HG03460 (cell line): ENCODE data around the gene ZC3HAV1L.
A peak's percentile ranks its signal among the peaks of the same experiment; 100 is the strongest.
"Not testable (repeated sequence)": the region's sequence is repeated elsewhere in the genome, so short reads cannot be mapped to it uniquely, and the experiment has no call there.

Source experiments
- ATAC-seq: cut with Tn5 transposase; IDR thresholded peaks from one replicate; pipeline ENCODE4 v1.9.1; 2021; ENCODE audit not compliant: unreplicated experiment

The ZC3HAV1L gene

DNA sequence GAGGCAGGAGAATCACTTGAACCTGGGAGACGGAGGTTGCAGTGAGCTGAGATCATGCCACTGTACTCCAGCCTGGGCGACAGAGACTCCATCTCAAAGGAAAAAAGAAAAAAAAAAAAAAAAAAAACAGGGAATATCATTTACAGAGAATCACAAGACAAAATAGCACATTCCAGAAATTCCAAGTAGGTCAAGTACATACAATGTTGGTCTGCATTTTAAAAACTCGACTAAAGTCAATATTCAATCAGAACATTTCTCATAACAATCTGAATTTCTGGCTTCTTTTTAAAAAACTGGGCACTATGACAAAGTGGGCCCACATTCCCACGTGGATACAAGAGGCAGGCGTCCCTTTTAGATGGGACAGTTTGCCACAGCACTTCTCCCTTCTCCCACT lies 12.8 kb downstream of the ZC3HAV1L start:
- ATAC-seq = no peak

DNA sequence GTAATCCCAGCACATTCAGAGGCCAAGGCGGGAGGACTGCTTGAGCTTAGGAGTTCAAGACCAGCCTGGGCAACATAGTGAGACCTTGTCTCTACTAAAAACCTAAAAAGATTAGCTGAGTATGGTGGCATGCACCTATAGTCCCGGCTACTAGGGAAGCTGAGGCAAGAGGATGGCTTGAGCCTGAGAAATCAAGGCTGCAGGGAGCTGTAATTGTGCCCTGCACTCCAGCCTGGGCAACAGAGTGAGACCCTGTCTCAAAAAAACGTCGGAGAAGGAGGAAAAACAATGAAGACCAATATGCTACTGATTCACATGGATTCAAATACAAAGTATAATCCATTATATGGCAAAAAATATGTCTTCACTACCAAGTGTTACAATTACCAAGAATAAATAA lies 13.6 kb downstream of the ZC3HAV1L start:
- no peak for ATAC-seq

DNA sequence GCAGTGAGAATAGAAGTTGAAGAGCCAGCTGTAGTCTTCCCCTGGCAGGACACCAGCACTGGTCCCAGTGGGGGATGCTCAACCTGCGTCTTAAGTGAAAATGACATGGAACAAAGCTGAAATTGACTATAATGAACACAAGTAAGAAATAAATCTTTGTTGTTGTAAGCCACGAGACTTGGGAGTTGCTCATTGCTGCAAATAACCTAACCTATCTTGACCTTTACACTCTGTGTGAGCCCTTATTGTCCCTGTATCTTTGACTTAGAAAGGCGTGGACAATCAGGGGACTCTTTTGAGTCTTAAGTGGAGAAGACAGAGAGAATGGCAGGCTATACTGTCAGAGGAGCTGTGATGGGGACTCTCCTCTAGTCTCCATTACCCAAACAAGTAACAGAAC lies 16.9 kb downstream of the ZC3HAV1L start:
- no peak for ATAC-seq

DNA sequence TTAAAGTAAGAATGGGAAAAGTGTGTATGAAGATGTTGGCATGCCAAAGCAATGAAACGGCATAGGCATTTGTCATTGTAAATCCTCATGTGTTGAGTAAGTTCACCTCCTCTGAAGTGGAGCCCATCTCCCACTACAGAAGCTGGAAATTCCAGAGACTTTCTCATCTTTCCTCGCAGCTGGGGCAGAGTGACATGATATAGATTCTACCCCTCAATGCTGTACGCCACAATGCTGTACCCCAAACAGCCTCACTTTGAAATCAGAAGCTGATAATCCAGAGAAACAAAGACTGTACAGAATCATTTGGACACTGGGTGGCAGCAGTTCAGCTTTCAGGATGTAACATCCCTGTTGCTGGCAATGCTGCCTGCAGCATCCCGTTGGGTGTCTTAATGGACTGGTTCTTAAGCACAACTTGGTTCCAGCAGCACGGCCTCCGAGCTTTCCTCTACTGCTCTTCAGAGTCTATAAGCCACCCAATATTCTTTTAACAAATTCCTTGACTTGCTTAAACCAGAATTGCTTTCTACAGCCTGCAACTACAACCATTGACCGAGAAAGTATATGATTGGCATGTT lies 18.8 kb downstream of the ZC3HAV1L start:
- ATAC-seq = peak; percentile 88

DNA sequence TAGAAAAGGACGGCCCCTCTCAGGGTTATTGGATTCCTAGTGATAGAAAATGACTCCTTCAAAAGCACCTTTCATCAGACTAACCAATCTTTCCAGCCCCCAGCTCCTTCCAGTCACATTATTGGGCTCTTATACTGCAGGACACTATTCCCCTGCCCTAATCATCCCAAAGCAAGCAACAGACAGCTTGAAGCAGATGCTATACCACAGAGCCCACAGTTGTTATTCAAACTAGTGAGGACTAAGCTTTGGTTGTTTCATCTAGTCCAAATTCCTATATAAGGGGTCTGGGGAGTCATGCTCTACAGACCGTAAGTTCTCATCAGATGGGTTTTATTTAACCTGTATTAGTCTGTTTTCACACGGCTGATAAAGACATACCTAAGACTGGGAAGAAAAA lies 24.5 kb downstream of the ZC3HAV1L start:
- no peak for ATAC-seq

DNA sequence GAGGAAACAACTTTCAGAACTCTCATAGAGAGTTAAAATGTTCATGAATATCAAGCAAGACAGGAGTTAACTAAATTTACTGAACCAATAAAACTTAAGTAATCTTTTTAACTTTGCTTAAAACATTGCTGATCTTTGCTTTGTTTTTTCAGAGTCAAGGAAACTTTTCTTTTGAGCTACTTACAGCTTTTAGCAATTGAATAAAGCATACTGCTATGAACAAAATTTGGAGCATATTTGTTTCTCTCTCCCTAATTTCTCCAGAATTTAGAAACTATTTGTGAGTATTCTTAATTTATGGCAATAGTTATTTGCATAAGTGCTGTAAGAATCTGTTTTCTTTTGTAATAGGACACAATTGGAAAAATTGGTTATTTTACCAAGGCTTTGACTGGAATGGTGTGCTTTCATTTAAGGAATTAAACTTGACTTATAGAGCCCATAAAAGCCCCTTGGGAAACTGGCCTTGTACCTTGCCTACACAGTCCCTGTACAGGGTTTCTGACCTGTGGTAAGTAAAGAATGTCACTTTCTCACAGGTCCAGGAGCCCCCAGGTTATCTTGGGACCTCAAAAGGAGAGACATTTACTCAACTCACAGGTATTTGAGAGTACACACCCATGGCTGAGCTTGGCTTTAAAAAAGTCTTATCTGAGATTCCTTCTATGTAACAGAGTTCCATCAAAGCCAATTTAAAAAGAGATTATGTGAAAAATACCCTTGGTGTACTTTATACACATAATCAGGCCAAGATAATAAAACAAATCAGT lies 31.3 kb downstream of the ZC3HAV1L start:
- no peak for ATAC-seq

DNA sequence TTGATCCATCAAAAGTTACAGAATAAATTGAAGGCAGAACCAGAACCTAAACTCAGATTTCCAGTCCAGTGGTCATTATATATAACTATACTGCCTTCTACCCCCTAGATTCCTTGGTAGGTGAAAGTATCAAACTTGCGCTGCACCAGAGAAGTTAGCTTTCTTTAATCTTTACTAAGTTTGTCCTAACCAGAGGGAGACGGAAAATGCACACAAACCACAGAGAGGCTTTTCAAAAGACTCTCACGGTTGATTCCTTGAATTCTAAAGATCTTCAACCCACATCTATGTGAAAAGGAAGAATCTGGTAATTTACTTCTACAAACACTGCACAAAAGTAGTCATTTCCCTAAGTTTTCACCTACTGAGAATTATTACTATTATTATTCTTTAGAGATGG lies 36.4 kb downstream of the ZC3HAV1L start:
- no peak for ATAC-seq

DNA sequence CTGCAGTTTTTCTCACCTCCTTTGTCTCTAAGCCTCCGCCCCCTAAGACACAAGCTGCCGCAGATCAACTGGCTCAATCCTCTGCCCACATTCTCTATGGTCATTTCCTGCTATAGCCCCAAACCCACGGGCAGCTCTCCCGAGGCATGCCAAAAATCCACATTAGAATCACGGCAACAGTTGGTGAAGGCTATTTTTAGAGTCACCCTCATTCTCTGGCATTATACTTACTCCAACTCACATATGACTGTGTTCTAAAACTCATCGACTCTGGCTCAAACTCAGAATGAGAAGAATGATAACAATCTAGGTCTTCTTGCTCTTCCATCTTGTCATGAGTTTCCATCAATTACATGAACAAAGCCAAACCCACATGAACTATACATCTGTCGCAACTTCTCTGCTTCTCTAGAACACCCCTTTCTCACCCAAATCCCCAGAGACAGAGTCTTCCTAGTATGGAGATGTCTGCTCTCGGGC lies 43.8 kb downstream of the ZC3HAV1L start:
- no peak for ATAC-seq

DNA sequence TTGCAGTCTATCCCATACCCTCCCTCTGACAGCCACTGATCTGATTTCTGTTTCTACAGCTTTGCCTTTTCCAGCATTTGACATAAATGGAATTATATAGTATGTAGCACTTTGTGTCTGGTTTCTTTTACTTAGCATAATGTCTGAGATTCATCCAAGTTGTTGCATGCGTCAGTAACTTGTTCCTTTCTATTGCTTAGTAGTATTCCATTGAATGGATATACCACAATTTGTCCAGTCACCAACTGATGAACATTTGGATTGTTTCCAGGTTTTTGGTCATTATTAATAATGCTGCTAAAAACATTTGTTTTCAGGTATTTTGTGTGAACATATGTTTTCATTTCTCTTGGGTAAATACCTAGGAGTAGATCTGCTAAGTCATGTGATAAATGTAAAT lies 48.2 kb downstream of the ZC3HAV1L start:
- no peak for ATAC-seq

DNA sequence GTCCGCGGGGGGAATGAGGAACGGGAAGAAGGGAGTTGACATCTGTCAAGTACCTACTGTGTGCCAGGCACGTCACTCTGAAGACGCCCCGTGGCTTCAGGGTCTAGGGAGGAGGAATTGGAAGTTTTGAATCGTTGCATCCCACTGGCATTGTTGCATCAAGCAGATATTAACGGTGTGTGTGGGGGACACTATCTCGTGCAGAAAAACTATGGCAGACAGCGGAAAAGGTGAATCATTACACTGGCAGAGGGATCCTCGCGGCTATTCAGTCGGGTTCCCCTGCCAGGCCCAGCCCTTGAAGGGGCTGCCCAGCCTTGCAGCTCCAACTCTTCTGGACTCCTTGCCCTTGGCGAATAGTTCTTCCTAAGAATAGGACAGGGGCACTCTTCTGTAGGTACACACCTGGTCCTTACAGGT lies 53.6 kb downstream of the ZC3HAV1L start:
- ATAC-seq = no peak

DNA sequence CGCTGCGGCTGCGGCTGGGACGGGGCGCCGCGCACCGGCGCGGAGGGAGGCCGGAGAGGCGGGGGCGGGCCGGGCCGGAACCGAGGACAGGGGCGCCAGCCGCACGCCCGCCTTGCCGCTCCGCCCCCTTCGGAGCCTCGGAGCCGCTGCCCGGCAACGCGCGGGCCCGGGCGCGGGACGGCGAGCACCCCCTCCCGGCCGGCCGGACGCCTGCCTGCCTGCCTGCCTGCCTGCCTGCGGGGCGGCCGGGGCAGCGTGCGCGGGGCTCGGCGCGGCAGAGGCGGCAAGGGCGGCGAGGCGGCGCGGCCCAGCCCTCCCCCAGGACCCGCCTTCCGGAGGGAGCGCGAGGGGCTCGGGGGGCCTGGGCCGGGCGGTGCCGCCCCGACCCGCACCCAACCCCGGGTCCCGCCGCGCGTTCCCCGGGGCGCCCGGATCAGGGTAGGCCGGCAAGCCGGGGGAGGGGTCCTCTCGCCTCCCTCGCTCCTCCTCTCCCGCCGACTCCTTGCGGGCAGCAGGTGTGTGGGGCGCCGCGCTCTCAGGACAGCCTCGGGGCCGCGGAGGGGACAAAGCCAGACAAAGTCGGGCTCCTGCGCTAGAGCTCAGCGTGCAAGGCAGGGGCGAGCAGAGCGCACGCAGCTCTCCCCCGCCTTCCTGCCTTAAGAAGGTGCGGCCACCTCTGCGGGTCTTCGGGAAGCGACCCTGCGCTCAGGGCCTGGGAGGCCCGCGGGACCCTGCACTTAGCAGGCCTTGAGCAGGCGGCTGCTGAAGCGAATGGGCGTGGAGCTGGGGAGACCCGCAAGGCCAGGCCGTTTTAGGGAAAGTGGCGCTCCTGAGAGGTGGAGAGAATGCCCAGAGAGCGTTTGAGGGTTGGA lies 54.3 kb downstream of the ZC3HAV1L start, which contains the start of gene KIAA1549:
Gene KIAA1549, minus strand, starts transcription at position 58 of the 872 bp plus-strand sequence. CDS start 120 bp downstream, outside the sequence.
- ATAC-seq = peak; percentile 77

DNA sequence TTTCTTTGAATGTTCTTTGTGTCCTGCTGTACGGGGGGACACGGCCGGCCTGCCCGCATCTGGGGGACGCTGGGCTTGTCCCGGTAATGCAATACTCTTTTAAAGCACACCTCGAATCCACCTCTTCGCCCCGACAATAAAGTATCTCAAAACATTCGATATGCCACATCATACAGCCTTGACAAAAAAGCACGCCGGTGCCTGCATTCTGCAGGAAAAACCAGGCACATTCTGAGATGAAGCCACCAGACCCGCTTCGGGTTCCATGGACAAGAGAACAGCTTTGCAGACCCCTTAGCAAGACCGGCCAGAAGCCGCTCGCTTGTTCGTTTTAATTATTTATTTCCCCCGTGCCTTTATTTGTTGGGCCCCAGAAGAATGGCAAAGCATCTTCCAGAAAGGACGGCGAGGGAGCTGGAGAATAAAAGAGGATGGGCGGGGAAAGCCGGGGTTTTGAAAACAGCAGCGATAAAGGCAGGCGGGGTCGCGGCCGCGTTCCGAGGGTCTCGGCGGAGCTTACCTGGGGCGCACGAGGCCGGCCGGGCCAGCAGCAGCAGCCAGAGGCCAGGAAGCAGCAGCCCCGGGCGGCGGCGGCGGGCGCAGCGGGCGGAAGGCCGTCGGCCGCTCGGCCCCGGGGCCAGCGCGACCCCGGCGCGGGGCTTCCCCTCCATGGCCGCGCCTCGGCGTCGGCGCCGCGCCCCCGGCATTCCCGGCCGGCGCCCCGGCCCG lies 55.1 kb downstream of the ZC3HAV1L start:
- ATAC-seq = peak; percentile 45

DNA sequence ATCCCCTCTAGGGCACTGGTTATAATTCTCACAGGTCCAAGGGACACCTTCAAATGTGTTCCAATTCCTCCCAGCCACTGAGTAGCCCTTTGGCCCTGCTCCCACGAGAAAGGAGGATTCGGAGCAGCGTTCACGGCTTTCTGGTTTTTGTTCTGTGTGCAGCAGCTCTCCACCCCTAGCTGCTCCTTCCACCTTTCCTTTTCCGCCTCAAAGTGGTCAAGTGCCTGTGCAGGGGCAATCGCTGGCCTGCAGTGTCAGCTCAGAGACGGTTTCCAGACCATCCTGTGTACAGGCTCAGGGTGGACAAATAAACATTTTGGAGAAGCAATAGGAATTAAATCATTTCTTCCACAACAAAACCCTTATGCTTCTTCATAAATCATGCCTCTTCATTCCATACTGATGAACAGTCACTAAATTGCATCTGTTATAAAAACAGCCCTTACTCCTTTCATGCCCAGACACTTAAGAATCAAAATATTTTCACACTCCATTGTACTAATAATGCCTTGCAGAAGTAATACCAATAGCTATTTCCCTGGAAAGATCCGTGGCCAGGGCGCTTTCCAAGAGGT lies 55.8 kb downstream of the ZC3HAV1L start:
- no peak for ATAC-seq

DNA sequence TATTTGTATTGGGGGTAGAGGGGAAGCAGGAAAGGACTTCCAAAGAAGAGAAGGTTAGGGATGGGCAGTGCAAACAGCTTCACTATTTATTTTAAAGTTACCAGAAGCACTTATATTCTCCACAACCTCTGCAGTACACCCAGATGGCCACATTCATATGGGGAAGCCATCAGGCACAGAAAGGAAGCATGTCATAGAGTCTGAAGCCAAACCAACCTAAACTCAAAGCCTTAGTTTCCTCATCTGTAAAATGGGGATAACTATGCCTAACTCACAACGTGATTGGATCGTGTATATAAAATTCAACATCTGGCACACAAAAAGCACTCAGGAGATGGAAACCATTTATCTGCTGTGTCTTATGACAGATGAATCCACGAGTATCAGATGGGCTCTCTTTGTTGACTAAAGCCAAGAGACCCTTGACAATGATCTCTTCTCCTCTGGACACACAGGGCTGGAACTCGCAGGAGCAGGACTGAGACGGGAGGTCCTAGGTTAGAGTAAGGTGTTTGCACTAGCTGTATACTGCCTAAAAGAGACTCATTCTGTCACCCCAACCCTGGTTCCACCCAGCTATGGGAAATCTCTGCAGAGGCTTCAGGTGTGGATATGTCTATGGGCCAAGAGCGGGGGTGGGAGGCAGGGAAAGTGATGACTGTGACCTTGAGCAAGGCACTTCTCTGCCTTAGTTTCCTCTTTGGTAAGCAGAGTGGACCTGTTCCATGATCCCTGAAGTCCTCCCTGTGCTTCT lies 56.4 kb downstream of the ZC3HAV1L start:
- no peak for ATAC-seq

DNA sequence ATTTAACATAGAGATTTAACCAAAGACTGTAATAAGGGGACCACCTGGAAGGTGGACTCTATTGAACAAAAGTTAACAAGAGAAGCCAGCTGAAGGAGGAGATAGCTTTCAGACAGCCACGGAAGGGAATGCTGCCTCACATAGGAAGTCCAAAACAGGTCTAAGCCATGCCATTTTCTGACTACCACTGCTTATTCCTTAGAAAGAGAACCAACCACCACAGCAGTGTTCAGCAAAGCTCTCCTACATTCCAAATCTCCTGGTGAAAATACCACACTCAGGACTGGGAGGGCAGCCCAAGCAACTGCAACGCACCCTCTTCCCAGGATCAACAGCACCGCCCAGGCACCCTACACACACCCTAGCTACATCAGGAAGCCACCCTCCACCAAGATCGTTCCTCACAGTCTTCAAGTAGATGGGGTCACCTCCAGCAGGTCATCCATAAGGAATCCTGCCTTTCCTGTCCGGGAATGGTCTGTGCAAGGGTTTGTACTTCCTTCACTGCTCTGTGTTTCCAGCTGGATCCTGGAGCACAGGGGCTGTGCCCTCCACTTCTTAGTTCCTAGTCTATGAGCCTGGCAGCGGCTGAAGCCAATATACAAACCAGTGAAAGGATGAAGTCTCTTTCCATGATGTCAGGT lies 57.2 kb downstream of the ZC3HAV1L start:
- no peak for ATAC-seq

DNA sequence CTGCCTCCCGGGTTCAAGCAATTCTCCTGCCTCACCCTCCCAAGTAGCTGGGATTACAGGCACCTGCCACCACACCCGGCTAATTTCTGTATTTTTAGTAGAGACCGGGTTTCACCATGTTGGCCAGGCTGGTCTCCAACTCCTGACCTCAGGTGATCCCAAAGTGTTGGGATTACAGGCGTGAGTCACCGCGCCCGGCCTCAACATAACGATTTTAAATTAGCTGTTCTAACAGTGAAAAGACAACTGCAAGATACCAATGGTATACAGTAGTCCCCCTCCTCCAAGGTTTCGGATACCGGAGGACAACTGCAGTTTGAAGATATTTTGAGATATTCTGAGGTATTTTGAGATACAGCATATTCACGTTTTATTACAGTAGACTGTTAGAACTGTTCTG lies 59.7 kb downstream of the ZC3HAV1L start:
- ATAC-seq = not testable (repeated sequence)
